GM12878 (cell line): ENCODE results near the gene EPO. TPM values are rescaled to one million over a fixed set of nuclear protein-coding genes. Genes with fewer than 3 reads are reported as not detected.

Experiments used
- ATAC-seq: fragments of 200-7000 bp; cut with Tn5 transposase; 3 replicates; pipeline ENCODE4 v1.9.1; 2020; ENCODE audit warnings: mild to moderate bottlenecking, moderate library complexity
- BruUV-seq: library from RNA; stranded (reverse); fragments of 400-500 nt; replicated peaks from 2 replicates; lab custom pipeline; 2021; lab: Mats Ljungman, UMichigan
- CTCF ChIA-PET: fragments of 300-600 bp; sonication (Branson Sonifier 250); formaldehyde crosslinking; extraction: SDS; loops from one replicate; lab custom pipeline; 2021; ENCODE audit warnings: inconsistent platforms; lab: Yijun Ruan, JAX
- POLR2A ChIA-PET: fragments of 350-600 bp; formaldehyde crosslinking; extraction: SDS; loops from one replicate; lab custom pipeline; 2021; ENCODE audit warnings: inconsistent platforms; lab: Charles Lee
- RAD21 ChIA-PET: fragments of 300-600 bp; sonication (Branson Sonifier 250); formaldehyde crosslinking; loops from one replicate; lab custom pipeline; 2023; ENCODE audit warnings: antibody characterized with exemption; ENCODE audit not compliant: unreplicated experiment; lab: Charles Lee
- SMC1A ChIA-PET: fragments of 300-600 bp; sonication (Branson Sonifier 250); formaldehyde crosslinking; loops from one replicate; lab custom pipeline; 2023; ENCODE audit not compliant: unreplicated experiment, uncharacterized antibody; lab: Charles Lee
- DNase-seq: peaks from one replicate; pipeline ENCODE4 v3.0.0-alpha.2; 2011; ENCODE audit warnings: low read depth, low spot score
- FAIRE-seq: peaks from 3 replicates; lab custom pipeline; 2011; peaks lifted over from hg19 to GRCh38; lab: Jason Lieb, UNC
- H2AFZ ChIP-seq: 2 replicates; pipeline ENCODE4 v1.6.0; 2011; ENCODE audit warnings: low read depth, low read length, control low read depth; ENCODE audit not compliant: control insufficient read depth
- H3K27ac ChIP-seq: 2 replicates; pipeline ENCODE4 v1.5.1; 2011; ENCODE audit warnings: control low read depth; ENCODE audit not compliant: control insufficient read depth, insufficient read depth
- H3K27me3 ChIP-seq, 2 experiments: replicated peaks in 1 of 2; 2 replicates each; pipeline versions ENCODE4 v1.6.0 to v1.6.1; 2011; ENCODE audit warnings: low read length in 1 of 2; ENCODE audit not compliant: control insufficient read depth in 2 of 2, insufficient read depth in 2 of 2
- H3K36me3 ChIP-seq, 2 experiments: 2 replicates each; pipeline ENCODE4 v1.5.1; 2011; ENCODE audit warnings: low read length in 1 of 2; ENCODE audit not compliant: control insufficient read depth in 2 of 2, insufficient read depth in 2 of 2
- H3K4me1 ChIP-seq: 2 replicates; pipeline ENCODE4 v1.6.1; 2011; ENCODE audit warnings: mild to moderate bottlenecking, low read length, moderate library complexity, mixed read lengths; ENCODE audit not compliant: control insufficient read depth, insufficient read depth
- H3K4me2 ChIP-seq: 2 replicates; pipeline ENCODE4 v1.6.0; 2011; ENCODE audit warnings: control low read depth; ENCODE audit not compliant: control insufficient read depth, insufficient read depth
- H3K4me3 ChIP-seq: fragments of 200-600 bp; sonication (generic); 2 replicates; pipeline ENCODE4 v1.5.1; 2016
- H3K79me2 ChIP-seq: 2 replicates; pipeline ENCODE4 v1.6.0; 2011; ENCODE audit warnings: low read length; ENCODE audit not compliant: control insufficient read depth, insufficient read depth
- H3K9ac ChIP-seq: 2 replicates; pipeline ENCODE4 v1.8.0; 2011; ENCODE audit warnings: low read length, control low read depth, mixed read lengths; ENCODE audit not compliant: control insufficient read depth, insufficient read depth
- H3K9me3 ChIP-seq: replicated peaks from 3 replicates; pipeline ENCODE4 v1.5.1; 2011; ENCODE audit warnings: mild to moderate bottlenecking, low read length; ENCODE audit not compliant: control insufficient read depth, insufficient read depth
- H4K20me1 ChIP-seq: 2 replicates; pipeline ENCODE4 v1.6.0; 2011; ENCODE audit not compliant: control insufficient read depth, insufficient read depth
- CHD1 ChIP-seq: IDR thresholded peaks from 2 replicates; pipeline ENCODE4 v1.6.1; 2012; ENCODE audit warnings: low read depth, low read length, improper control_type of control experiment
- E2F4 ChIP-seq: IDR thresholded peaks from 2 replicates; pipeline ENCODE4 v1.6.1; 2012; ENCODE audit warnings: low read depth, low read length, improper control_type of control experiment
- ETV6 ChIP-seq, 2 experiments: fragments of 450-650 bp in 1 of 2; IDR thresholded peaks in 1 of 2; conservative IDR thresholded peaks in 1 of 2; 2 replicates each; pipeline ENCODE4 v1.6.1; 2014; ENCODE audit warnings: antibody characterized with exemption in 1 of 2, borderline replicate concordance in 1 of 2, low read depth in 1 of 2, mild to moderate bottlenecking in 1 of 2, moderate library complexity in 1 of 2
- LARP7 ChIP-seq: fragments of 450-650 bp; IDR thresholded peaks from 2 replicates; pipeline ENCODE4 v1.6.1; 2017; ENCODE audit warnings: mild to moderate bottlenecking
- MEF2A ChIP-seq: IDR thresholded peaks from 2 replicates; pipeline ENCODE4 v1.6.1; 2011; ENCODE audit warnings: low read depth, mild to moderate bottlenecking, low read length, moderate library complexity; ENCODE audit not compliant: insufficient read depth
- NR2C2 ChIP-seq: IDR thresholded peaks from 2 replicates; pipeline ENCODE4 v1.6.1; 2011; ENCODE audit warnings: borderline replicate concordance, low read depth; ENCODE audit not compliant: control insufficient read depth, insufficient read length
- RFX5 ChIP-seq: IDR thresholded peaks from 2 replicates; pipeline ENCODE4 v1.6.1; 2011; ENCODE audit warnings: low read depth, low read length, improper control_type of control experiment
- SMARCA5 ChIP-seq: fragments of 450-650 bp; IDR thresholded peaks from 2 replicates; pipeline ENCODE4 v1.6.1; 2017; ENCODE audit warnings: mild to moderate bottlenecking
- TCF12 ChIP-seq: IDR thresholded peaks from 2 replicates; pipeline ENCODE4 v1.6.1; 2011; ENCODE audit warnings: low read depth, mild to moderate bottlenecking, low read length
- ZNF687 ChIP-seq: fragments of 450-650 bp; IDR thresholded peaks from 2 replicates; pipeline ENCODE4 v1.6.1; 2017; ENCODE audit warnings: mild to moderate bottlenecking, moderate library complexity
- WGBS: methylation state at CpG from one replicate; pipeline ENCODE4 v1.1.6; 2016; ENCODE audit warnings: low lambda C conversion rate; ENCODE audit not compliant: insufficient replicate concordance, insufficient coverage; ENCODE audit errors: missing lambda C conversion rate; 5-methylcytosine and 5-hydroxymethylcytosine counted together
- in situ Hi-C: fragments of 300-500 bp; cut with MboI; formaldehyde crosslinking; loops from 9 replicates; pipeline ENCODE4 v1.14.3; 2018; ENCODE audit warnings: mixed read lengths
- intact Hi-C: fragments of 100-400 bp; cut with micrococcal nuclease; formaldehyde crosslinking; loops from one replicate; pipeline ENCODE4 v1.14.2; 2022; ENCODE audit not compliant: unreplicated experiment
- polyA plus RNA-seq, 11 experiments: library from polyadenylated mRNA; depleted of rRNA in 4 of 11; unstranded in 6 of 11; stranded (reverse) in 5 of 11; fragments of >200 nt; fragmentation: Nextera tagmentation in 4 of 11; fragmentation: Illumina TruSeq in 1 of 11; extraction: Ambion mirVana in 4 of 11; extraction: Trizol in 1 of 11; gene quantifications; 1 replicate in 1 of 11; 2 replicates in 10 of 11; pipeline versions ENCODE4 v1.2.1 to v1.2.3, GENCODE V29; 2011 to 2016; ENCODE audit warnings: inconsistent platforms in 2 of 11, missing spikeins in 2 of 11, low read depth in 1 of 11
- total RNA-seq, 4 experiments: library from RNA; depleted of rRNA in 3 of 4; stranded (reverse); fragments of >200 nt in 3 of 4; fragmentation: Illumina TruSeq in 1 of 4; extraction: Trizol in 1 of 4; gene quantifications; 2 replicates each; pipeline versions ENCODE4 v1.2.1 to v1.2.3, GENCODE V29; 2013 to 2021
- TF ChIP-seq, protein P1 (sequence below): fragments of 150-350 bp; IDR thresholded peaks from 2 replicates; pipeline ENCODE4 v1.6.1; 2016; ENCODE audit warnings: low read depth, low read length

Gene EPO
- total and polyA plus RNA-seq, 10 of the 15 experiments (the other 5 are each of a cell fraction or from before 2014, with no cell fraction given), result 0.06 to 0.19 TPM; not detected in 8

DNA sequence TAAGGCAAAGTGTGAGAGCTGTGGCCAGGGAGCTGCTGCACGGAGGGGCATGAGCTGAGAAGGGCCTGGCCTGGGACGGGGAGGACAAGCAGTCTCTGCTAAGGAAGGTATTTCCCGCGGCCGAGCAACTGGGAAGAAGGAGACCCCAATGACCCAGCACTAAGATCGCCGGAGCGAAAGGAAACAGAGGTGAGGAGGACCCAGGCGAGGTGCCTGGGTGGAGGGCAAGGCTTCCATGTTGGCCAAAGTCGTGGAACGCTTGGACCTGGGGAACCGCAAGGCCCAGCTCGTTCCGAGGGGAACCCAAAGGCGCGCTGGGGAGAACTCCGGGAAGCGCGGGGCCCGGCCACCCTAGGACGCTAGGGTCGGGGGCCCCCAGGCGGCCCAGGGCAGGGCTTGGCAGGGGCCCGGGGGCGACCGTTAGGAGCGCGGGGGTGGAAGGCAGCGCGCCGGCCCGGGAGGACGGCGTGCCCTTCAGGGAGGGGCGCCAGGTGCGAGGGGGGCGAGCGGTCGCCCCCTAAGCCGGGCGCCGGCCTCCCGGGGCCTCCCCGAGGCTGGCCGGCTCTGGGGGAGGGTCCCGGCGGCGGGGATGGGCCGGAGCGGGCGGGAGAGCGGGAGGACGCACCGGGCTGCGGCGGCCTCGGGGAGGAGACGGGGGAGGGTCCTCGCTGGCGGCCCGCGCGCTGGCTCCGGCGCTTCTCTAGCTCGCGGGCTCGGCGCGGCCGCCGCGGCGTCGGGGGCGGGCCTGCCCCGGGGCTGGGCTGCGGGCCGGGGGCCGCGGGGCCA, 26.8 kb upstream of the EPO start:
- no peak overlapping the region for H2AFZ ChIP-seq
- 1% methylated on average over 42 of the region's 81 CpGs for WGBS
- peak overlapping the region; percentile 95 for H3K4me3 ChIP-seq
- peaks cover 41% of the 10 kb centered on the region for H3K4me1 ChIP-seq
- H3K27ac ChIP-seq, result peak overlapping the region; percentile 74
- CTCF ChIA-PET, result interaction anchor here (0.7 to 8.6 kb wide), 22 partner anchors 12 to 545 kb away, joined by 3 to 134 read pairs (median 4); partner anchors contain the start of genes FBXO24, GNB2, LAMTOR4 and LRCH4
- SMC1A ChIA-PET, result interaction anchor here (0.6 to 5.0 kb wide), 11 partner anchors 12 to 224 kb away, joined by 3 to 28 read pairs (median 4); partner anchors contain the start of genes MOSPD3 and POP7
- no peaks in the 10 kb centered on the region for H3K27me3 ChIP-seq
- POLR2A ChIA-PET, result interaction anchor here (0.6 to 3.3 kb wide), 5 partner anchors 12 to 134 kb away, joined by 3 to 26 read pairs (median 5); partner anchors contain the start of genes FBXO24, LRCH4, MOSPD3 and POP7
- FAIRE-seq (no peak), DNase-seq (no peak), ATAC-seq (no peak; the same call in 2 of the 3 replicates)
- peaks cover 0 to under 1% of the 10 kb centered on the region in 2 experiments; a peak in 3 of 4 replicates for H3K36me3 ChIP-seq
- intact Hi-C loops, result loop anchor here (5.0 to 10.0 kb wide), 3 partner anchors 61 to 219 kb away; partner anchors contain the start of gene TSC22D4
- H3K9ac ChIP-seq, result peak overlapping the region; percentile 81
- no peaks in the 10 kb centered on the region for H3K9me3 ChIP-seq
- H3K79me2 ChIP-seq, result peaks cover 49% of the 10 kb centered on the region
- no TSS peak for BruUV-seq
- in situ Hi-C loops, result loop anchor here (25.0 kb wide), 1 partner anchor 231 kb away; the partner anchor contains the start of gene SPACDR
- RAD21 ChIA-PET, result interaction anchor here (0.7 to 5.8 kb wide), 10 partner anchors 12 to 160 kb away, joined by 3 to 56 read pairs (median 4); partner anchors contain the start of genes FBXO24, MOSPD3 and POP7
- H4K20me1 ChIP-seq, result no peaks in the 10 kb centered on the region
- peak overlapping the region; percentile 87 for H3K4me2 ChIP-seq
- TF ChIP-seq LARP7 (0 out of 2 replicates have a peak, but pooled peaks have one; percentile 32), ZNF687 (no peak), SMARCA5 (no peak), RFX5 (no peak), E2F4 (no peak), NR2C2 (no peak), MEF2A (no peak), ETV6 (conservative IDR thresholded peaks at IDR 0.05 in 1 of 2, IDR thresholded peaks at IDR 0.05 in 1 of 2; ENCODE audit: borderline replicate concordance in 1 of 2, low read depth in 1 of 2) (no peak), TCF12 (no peak), CHD1 (no peak)
- TF ChIP-seq, protein P1, sequence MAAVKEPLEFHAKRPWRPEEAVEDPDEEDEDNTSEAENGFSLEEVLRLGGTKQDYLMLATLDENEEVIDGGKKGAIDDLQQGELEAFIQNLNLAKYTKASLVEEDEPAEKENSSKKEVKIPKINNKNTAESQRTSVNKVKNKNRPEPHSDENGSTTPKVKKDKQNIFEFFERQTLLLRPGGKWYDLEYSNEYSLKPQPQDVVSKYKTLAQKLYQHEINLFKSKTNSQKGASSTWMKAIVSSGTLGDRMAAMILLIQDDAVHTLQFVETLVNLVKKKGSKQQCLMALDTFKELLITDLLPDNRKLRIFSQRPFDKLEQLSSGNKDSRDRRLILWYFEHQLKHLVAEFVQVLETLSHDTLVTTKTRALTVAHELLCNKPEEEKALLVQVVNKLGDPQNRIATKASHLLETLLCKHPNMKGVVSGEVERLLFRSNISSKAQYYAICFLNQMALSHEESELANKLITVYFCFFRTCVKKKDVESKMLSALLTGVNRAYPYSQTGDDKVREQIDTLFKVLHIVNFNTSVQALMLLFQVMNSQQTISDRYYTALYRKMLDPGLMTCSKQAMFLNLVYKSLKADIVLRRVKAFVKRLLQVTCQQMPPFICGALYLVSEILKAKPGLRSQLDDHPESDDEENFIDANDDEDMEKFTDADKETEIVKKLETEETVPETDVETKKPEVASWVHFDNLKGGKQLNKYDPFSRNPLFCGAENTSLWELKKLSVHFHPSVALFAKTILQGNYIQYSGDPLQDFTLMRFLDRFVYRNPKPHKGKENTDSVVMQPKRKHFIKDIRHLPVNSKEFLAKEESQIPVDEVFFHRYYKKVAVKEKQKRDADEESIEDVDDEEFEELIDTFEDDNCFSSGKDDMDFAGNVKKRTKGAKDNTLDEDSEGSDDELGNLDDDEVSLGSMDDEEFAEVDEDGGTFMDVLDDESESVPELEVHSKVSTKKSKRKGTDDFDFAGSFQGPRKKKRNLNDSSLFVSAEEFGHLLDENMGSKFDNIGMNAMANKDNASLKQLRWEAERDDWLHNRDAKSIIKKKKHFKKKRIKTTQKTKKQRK, result no peak
